ENCODE results near the gene PNCK.

PNCK gene

DNA sequence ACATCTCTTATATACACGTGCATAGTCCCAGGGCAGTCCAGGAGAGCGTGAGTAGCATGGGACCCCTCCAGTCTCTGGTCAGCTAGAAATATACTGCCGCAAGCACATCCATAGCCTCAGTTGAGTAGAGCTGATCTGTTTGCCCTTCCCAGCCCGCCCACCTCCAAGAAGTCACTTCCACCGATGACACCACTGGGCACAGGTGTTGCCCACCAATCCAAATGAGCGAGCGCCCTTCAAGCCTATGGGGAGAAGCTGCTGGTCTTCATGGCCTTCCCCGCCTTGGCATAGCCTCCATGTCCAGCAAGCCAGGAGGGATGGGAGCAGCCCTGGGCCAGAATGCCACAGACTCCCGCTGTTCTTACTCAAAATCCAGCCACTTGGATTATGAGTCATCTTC lies 16.5 kb downstream of the PNCK start:
- DNase-seq = no peak

- no peak for DNase-seq
These were observed 20.1 kb downstream of the PNCK start for GRCh38 chrX:153653556-153653955.

DNA sequence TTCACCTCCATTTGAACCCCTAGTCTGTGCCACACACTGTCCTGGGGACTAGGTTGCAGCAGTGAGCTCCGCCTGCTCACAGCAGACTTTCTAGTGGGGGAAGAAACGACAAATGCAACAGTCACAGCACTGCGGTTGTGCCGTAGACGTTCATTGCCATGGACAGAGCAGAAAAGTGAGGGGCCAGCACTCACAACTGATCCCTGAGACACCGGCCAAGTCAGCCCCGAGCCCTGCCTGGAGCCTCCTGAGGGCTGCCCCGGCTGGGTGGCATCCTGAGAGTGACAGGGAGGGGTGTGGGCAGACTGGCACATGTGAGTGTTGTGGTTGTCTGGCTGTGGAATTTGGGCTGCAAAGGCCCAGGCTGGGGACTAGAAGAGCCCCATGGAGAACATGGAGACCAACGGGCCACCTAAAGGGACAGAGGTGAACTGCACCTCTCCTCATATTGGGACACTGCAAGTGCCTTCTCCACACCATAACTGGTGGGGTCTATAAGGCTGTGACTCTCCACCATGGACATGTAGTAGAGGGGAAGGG lies 22.0 kb downstream of the PNCK start:
- no peak for DNase-seq

GRCh38 chrX:153650959-153651358 lies 22.7 kb downstream of the PNCK start:
- no peak for DNase-seq

DNA sequence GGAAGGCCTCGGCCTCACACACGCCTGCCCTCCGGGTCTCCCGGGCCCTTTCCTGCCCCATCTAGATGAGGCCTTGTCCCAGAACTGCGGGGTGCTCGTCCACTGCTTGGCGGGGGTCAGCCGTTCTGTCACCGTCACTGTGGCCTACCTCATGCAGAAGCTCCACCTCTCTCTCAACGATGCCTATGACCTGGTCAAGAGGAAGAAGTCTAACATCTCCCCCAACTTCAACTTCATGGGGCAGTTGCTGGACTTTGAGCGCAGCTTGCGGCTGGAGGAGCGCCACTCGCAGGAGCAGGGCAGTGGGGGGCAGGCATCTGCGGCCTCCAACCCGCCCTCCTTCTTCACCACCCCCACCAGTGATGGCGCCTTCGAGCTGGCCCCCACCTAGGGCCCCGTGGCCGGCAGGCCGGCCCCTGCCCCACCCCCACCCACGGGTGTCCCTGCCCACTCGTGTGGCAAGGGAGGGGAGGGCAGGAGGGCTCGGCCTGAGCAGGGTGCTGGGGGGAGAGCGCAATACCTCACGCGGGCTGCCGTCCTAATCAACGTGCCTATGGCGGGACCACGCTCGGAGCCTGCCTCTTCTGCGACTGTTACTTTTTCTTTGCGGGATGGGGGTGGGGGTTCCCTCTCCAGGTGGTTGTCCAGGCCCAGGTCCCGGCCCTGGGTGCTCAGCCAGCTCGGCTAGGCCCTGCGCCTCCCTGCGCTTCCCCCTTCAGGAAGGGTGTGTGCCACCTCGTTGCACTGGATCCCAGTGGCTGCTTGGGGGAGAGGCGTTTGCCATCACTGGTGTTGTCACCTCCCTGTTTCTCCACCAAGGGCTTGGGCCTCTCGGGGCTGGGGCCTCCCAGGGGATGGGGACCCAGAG lies 23.5 kb downstream of the PNCK start:
- no peak for DNase-seq

GRCh38 chrX:153649178-153649914 lies 24.3 kb downstream of the PNCK start:
- peak; percentile 38 for DNase-seq

GRCh38 chrX:153648358-153649177 lies 25.0 kb downstream of the PNCK start:
- no peak for DNase-seq

DNA sequence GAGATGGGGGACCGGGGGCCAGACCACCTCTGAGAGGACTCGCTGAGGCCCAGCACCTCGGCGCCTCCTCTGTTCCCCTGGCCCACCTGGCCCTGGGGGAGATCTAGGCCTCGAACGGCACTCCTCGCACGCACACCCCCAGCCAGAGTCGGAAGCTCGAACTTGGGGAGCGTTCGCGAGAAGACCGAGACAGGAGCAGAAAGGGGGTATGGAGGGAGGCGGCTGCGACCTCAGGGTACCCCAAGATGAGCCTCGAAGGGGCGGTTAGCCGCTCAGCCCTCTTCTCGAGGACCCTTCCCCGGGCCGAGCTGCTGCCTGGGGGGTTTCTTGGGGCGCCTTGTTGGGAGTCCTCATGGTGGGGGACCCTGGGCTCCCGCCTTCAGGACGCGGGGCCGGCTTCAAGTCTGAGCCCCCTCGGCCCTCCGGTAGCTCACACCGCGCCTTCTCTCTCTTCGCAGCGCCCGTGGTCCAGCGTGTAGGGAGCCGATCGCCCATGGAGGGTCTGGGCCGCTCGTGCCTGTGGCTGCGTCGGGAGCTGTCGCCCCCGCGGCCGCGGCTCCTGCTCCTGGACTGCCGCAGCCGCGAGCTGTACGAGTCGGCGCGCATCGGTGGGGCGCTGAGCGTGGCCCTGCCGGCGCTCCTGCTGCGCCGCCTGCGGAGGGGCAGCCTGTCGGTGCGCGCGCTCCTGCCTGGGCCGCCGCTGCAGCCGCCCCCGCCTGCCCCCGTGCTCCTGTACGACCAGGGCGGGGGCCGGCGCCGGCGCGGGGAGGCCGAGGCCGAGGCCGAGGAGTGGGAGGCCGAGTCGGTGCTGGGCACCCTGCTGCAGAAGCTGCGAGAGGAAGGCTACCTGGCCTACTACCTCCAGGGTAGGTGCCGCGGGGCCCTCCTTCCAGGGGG lies 25.9 kb downstream of the PNCK start:
- DNase-seq = no peak

- no peak for DNase-seq
These were observed 26.8 kb downstream of the PNCK start, which contains the start of gene DUSP9 for GRCh38 chrX:153646620-153647373. TSS of gene DUSP9 (plus strand) at chrX:153647203. CDS start at chrX:153647954, 751 bp downstream.

GRCh38 chrX:153645921-153646488 lies 27.6 kb downstream of the PNCK start:
- DNase-seq = no peak

GRCh38 chrX:153645151-153645550 lies 28.5 kb downstream of the PNCK start:
- no peak for DNase-seq

GRCh38 chrX:153644356-153645125 lies 29.1 kb downstream of the PNCK start:
- no peak for DNase-seq

GRCh38 chrX:153643431-153644351 lies 29.9 kb downstream of the PNCK start:
- DNase-seq = no peak

DNA sequence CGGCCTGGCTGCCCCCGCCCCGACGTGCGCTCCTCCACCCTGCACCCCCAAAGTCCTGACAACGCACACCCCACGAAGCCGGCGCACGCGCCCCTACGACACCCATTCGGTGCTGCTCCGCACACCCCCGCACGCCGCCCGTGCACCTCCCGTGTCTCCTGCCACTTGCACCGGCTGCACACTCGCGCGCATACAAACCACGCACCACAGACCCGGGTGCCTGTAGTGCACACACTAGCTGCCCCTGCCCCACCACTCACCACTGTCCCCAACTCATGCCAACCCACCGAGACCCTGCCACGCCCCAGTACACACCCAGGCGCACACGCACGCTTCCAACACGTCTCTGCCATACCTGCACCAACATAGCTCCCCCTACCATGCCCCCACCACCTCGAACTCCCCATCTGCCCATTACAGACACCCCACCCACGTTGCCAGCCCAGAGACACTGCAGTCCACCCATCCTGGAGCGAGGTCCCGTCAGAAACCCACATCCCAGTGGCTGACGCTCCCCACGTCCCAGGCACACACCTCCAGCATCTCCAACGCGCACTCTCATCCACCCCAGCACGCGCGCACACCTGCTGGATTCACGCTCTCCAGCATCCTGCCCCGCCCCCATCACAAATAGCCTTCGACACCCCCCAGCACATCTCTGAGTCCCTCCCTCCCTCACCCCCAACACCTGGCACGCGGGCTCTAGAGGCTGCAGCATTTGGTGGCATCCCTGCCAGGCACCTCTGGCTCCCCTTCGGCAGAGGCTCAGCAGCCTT lies 30.8 kb downstream of the PNCK start:
- DNase-seq = no peak

- no peak for DNase-seq
These were observed 31.5 kb downstream of the PNCK start for GRCh38 chrX:153642051-153642654.

GRCh38 chrX:153641627-153642026 lies 32.0 kb downstream of the PNCK start:
- no peak for DNase-seq

Measured in stimulated activated CD4-positive, alpha-beta T cell treated with anti-CD3 and anti-CD28 coated beads, Interleukin-1b, Interleukin-23, amount 100 ng/mL, for 48 hours (primary cell).